IMR-90 (cell line): ENCODE data around the gene KRT38.

Experiments used
- CEBPB ChIP-seq: IDR thresholded peaks from 2 replicates; pipeline ENCODE4 v1.6.1; 2012; ENCODE audit warnings: low read depth, low read length, improper control_type of control experiment
- CTCF ChIP-seq: conservative IDR thresholded peaks from 2 replicates; pipeline ENCODE4 v1.5.1; 2012; ENCODE audit warnings: mild to moderate bottlenecking, low read depth, low read length, improper control_type of control experiment
- ELK1 ChIP-seq: fragments of 150-350 bp; IDR thresholded peaks from 2 replicates; pipeline ENCODE4 v1.6.1; 2016; ENCODE audit warnings: low read depth, mild to moderate bottlenecking, low read length, moderate library complexity, borderline replicate concordance
- FOS ChIP-seq: fragments of 150-350 bp; IDR thresholded peaks from 2 replicates; pipeline ENCODE4 v1.6.1; 2016; ENCODE audit warnings: low read depth, low read length
- MAFK ChIP-seq: IDR thresholded peaks from 2 replicates; pipeline ENCODE4 v1.6.1; 2012; ENCODE audit warnings: low read depth, low read length, improper control_type of control experiment
- NFE2L2 ChIP-seq: fragments of 150-350 bp; IDR thresholded peaks from 2 replicates; pipeline ENCODE4 v1.6.1; 2016; ENCODE audit warnings: low read depth, mild to moderate bottlenecking, low read length
- POLR2A ChIP-seq: IDR thresholded peaks from 2 replicates; pipeline ENCODE4 v1.6.1; 2012; ENCODE audit warnings: mild to moderate bottlenecking, low read depth, low read length

- TF ChIP-seq CTCF = no peak
- TF ChIP-seq NFE2L2 = no peak
- no peak for TF ChIP-seq POLR2A
- no peak for TF ChIP-seq FOS
- TF ChIP-seq ELK1 = no peak
- TF ChIP-seq CEBPB = no peak
- no peak for TF ChIP-seq MAFK
Observed at GRCh38 chr17:41451154-41451728, 10.5 kb upstream of the KRT38 start.
